GM18951 (cell line): Measurements from ENCODE around the gene LAMP5.

Experiments used
- POLR2A ChIP-seq: IDR thresholded peaks from 4 replicates; pipeline ENCODE4 v1.6.1; 2011; ENCODE audit warnings: mild to moderate bottlenecking; ENCODE audit not compliant: insufficient read length, insufficient read depth; ENCODE audit errors: extremely low read depth
- in situ Hi-C: fragments of 300-500 bp; cut with MboI; formaldehyde crosslinking; loops from one replicate; pipeline ENCODE4 v1.12.0; 2022; ENCODE audit warnings: low sequenced_read_pairs, mixed read lengths, inconsistent platforms; ENCODE audit not compliant: unreplicated experiment

LAMP5 gene, protein sequence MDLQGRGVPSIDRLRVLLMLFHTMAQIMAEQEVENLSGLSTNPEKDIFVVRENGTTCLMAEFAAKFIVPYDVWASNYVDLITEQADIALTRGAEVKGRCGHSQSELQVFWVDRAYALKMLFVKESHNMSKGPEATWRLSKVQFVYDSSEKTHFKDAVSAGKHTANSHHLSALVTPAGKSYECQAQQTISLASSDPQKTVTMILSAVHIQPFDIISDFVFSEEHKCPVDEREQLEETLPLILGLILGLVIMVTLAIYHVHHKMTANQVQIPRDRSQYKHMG

GRCh38 chr20:9514461-9515213 lies at the start of gene LAMP5:
Gene LAMP5, plus strand, starts transcription at chr20:9514590. Its CDS starts 263 bp downstream, at chr20:9514853.
- in situ Hi-C loops = no loop called here
- no peak for TF ChIP-seq POLR2A

- no peak for TF ChIP-seq POLR2A
- in situ Hi-C loops = no loop called here
Observed at GRCh38 chr20:9467995-9468394, 46.4 kb upstream of the LAMP5 start.

- no peak for TF ChIP-seq POLR2A
- in situ Hi-C loops = no loop called here
Observed at GRCh38 chr20:9474835-9475415, 39.5 kb upstream of the LAMP5 start.

- no peak for TF ChIP-seq POLR2A
- in situ Hi-C loops = no loop called here
Observed at GRCh38 chr20:9475456-9475855, 38.9 kb upstream of the LAMP5 start.

DNA sequence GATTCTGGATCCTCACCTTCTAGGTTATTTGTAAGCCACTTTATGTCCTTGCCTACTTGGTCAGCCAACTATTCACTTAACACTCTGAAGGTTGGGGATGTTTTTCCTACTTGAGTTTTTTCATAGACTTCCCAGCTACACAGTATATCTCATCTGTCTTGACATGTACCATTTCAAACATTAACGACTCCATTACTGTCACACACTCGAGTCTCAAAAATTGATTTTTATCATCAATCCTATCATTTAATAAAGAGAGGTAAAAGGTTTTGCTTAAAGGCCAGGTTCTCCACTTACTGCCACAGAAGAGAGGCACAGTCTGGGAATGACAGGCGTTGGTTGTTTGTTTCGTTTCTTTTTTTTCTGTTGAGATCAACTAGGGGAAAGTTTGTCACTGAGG lies 38.2 kb upstream of the LAMP5 start:
- no peak for TF ChIP-seq POLR2A
- in situ Hi-C loops = no loop called here

DNA sequence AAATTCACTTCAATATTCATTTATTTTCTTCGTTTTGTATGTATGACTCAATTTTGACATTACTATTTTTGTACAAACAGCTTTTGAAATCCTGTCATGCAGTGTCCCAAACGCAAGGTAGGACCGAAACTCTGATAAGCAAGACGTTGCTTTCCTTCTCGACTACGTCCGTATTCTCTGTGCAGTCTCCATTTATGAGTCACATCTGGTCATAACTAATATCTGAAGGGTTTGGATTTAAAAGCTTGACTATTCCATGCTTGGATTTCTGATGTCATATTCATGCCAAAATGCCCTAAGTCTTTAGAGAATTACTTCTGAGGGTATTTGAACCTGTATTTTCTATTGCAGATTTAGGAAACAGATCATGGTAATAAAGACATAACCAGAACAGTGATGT lies 37.8 kb upstream of the LAMP5 start:
- in situ Hi-C loops = no loop called here
- TF ChIP-seq POLR2A = no peak

DNA sequence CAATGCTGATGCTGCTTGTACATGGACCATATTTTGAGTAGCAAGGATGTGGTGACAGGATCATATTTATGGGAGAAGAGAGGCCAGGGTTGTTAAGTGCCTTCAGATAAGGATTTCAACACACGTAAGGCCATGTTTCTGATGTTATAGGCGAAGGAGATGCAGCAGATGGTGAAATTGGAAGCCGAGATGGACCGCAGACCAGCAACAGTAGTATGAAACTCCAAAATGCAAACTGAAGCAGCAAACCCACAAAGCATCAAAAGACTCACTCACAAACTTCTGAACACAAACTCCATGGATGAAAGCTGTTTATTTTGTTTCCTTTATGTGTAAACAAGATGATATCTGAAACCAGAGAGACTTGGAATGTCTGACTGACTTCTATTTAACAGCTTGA lies 35.6 kb upstream of the LAMP5 start:
- in situ Hi-C loops = no loop called here
- no peak for TF ChIP-seq POLR2A

DNA sequence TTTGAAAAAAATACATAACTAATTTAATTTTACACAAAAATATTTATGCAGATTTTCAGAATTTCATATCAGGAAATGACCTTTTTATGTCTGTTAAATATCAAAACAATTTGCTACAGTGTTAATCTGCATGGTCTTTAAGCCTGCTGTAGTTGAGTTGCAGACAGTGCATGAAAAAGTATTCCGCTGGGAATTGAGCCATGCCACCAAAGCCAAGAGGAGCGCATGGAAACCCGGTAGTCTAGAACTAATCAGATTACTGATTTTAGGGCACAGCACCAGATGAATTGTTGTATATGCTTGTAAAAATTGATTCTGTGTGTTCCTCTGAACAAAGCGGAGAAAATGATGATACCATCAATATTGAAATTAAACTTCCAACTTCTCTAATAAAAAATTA lies 34.3 kb upstream of the LAMP5 start:
- TF ChIP-seq POLR2A = no peak

DNA sequence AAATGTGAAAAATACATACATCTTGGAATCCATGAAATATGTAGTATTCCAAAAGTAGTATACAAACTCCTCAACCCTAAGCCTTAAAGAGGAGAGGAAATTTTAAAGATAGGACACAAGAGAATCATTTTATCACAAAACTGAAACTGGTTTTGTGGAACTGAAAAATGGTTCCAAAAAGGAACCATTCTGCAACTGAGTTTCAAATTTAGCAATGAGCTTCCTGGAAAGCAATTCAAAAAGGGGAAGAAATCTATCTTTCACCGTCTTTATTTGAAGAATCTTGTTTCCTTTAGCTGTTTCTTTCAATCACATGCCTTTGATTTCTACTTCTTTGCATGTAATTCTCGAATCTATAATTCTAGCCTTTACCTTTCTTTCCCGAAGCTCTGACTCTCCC lies 32.2 kb upstream of the LAMP5 start:
- in situ Hi-C loops = no loop called here
- TF ChIP-seq POLR2A = no peak

More for the DNA sequence above, 34.3 kb upstream of the LAMP5 start:
- in situ Hi-C loops = no loop called here

DNA sequence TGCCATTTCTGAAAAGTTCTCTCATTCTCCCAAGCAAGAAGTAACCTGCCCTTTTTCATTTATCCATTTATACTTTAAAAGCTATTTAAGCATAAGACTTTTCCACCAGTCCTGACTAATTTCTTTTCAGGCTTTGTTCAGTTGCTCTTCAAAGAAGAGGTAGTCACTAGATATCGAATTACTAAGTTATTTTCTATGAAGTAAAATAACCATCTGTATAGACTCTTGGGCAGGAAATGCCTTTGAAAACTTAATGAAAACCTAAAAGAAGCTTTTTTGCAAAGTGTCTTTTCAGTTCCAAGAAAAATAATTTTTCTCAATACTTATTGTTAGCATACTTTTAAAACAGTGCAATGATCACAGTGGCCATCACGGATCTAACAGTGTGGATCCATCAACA lies 31.3 kb upstream of the LAMP5 start:
- in situ Hi-C loops = no loop called here
- TF ChIP-seq POLR2A = no peak

- no peak for TF ChIP-seq POLR2A
- in situ Hi-C loops = no loop called here
Observed at GRCh38 chr20:9485614-9486340, 28.6 kb upstream of the LAMP5 start.

GRCh38 chr20:9487231-9487630 lies 27.2 kb upstream of the LAMP5 start:
- in situ Hi-C loops = no loop called here
- no peak for TF ChIP-seq POLR2A

- no peak for TF ChIP-seq POLR2A
- in situ Hi-C loops = no loop called here
Observed at GRCh38 chr20:9488063-9488462, 26.3 kb upstream of the LAMP5 start.
